Endometrial microvascular endothelial cells (primary cell): ENCODE results near the gene GRSF1. TPM values are rescaled to one million over a fixed set of nuclear protein-coding genes. Genes with fewer than 3 reads are reported as not detected.

Experiments used
- in situ Hi-C: cut with HindIII; loops from 2 replicates; pipeline ENCODE4 v1.10.0; 2017; ENCODE audit warnings: low sequenced_read_pairs, low pct_unique_long_range_greater_than_20kb; ENCODE audit errors: inconsistent ontology term
- total RNA-seq: library from RNA; depleted of rRNA; stranded (reverse); fragments of >200 nt; gene quantifications from one replicate; pipeline ENCODE4 v1.2.3, GENCODE V29; 2015; ENCODE audit errors: inconsistent ontology term

The GRSF1 gene
- total RNA-seq, 1 donor from 2014 or later, result 67.6 TPM

DNA sequence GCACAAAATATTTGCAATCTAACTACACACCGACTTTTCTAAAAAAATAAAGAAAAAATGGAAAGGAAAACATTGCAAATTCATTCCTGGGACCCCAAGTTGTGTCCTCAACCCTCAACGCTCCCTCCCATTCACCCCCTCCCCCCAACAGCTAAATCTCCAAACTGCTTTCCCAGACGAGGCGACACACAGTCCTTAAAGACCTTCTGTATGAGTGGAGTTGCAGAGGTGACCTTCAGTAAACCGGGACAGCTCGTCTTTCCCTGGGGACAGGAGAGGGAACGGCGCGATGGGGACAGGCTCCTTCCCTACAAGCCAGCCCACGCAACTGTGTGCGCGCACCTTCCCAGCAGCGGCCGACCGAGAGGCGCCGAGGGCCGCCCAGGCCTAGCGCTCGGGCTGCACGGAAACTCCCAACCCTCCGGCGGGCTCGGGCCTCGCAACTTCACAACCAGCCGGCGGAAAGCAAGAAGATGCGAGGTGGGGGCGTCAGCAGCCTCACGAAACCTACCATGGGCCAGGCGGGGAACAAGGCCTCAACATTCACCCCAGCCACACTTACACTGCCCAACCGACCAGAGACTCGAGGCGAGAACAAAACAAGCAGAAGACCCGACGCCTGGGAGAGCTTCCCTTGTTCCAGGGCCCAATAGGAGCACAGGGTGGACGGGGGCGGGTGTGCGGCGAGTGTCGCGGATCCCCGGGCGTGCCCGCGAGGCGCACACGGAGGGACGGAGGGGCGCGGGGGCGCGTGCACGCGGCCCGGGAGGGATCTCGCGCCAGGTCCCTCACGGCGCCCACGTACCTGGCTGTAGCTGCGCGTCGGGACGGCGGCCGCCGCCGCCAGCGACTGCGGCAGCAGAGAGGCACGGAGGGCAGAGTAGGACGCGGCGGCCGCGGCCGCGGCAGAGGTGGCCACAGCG is 763 bp downstream of the GRSF1 start:
- in situ Hi-C loops, result no loop called here

DNA sequence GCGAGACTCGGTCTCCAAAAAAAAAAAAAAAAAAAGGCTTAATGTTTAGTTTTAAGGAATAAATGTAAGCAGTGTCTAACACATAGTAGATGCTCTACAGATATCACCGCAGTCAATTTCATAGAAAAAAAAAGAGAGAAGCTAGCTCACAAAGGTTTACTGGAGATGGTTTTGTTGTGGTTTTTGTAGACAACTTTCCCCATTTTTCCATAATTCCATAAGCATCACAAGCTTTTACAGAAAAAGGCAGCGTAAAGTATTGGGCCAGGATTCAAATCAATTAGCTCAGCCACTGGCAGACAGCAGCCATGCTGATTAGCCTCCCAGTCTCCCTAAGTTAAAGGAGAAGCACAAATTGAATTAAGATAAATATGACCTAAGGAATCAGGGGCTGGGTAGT is 1.5 kb downstream of the GRSF1 start:
- in situ Hi-C loops, result no loop called here

DNA sequence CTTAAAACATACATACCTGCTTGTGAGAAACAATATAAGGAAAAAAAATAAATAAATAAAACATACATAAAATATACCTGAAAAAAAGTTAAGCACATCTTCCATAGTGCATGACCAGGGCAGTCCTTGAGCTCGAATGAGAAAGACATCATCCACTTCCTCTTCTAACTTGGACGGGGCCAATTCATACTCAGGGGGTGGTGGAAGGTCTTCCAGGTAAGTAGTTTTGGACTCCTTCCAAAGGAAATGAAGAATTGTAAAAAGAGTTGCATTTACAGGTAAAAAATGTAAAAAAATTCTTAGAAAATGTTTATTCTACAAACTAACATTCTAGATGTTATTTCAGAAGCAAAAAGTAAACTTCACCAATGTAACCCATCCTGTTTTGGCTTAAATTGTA is 3.6 kb downstream of the GRSF1 start:
- in situ Hi-C loops, result no loop called here

DNA sequence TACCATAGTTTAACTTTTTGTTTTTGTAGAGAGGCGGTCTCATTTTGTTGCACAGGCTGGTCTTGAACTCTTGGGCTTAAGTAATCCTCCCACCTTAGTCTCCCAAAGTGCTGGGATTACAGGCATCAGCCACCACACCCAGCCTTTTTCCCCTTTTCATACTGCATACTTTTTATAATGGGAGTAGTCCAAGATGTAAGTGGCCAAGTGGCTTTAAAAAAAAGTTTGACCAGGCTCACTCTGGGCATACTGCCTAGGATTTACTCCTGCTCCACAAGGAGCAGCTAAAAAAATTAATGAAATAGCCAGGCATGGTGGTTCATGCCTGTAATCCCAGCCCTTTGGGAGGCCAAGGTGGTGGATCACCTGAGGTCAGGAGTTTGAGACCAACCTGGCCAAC is 6.0 kb downstream of the GRSF1 start:
- in situ Hi-C loops, result no loop called here

GRCh38 chr4:70831293-70831692 is 8.4 kb downstream of the GRSF1 start:
- in situ Hi-C loops, result no loop called here

DNA sequence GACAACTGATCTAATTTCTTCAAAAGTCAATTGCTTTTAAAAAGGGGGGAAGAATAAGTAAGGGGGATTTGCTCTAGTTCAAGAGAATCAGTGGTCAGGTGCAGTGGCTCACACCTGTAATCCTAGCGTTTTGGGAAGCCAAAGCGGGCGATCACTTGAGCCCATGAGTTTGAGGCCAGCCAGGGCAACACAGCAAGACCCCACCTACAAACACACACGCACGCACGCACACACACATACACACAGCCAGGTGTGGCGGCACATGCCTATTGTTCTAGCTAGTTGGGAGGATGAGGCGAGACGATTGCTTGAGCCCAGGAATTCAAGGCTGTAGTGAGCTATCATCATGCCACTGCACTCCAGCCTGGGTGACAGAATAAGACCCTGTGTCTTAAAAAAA is 9.6 kb downstream of the GRSF1 start:
- in situ Hi-C loops, result no loop called here

DNA sequence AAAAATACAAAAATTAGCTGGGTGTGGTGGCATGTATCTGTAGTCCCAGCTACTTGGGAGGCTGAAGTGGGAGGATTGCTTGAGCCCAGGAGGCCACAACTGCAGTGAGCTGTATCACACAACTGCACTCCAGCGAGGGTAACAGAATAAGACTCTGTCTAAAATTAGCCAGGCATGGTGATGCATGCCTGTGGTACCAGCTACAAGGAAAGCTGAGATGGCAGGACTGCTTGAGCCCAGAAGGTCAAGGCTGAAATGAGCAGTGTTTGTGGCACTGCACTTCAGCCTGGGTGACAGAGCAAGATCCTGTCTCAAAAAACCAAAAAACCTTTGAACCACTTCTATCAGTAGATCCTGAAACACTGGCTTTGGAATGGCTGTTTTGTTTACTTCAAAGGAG is 10.2 kb downstream of the GRSF1 start:
- in situ Hi-C loops, result no loop called here

- in situ Hi-C loops, result no loop called here
Observed at GRCh38 chr4:70829015-70829414, 10.7 kb downstream of the GRSF1 start.

DNA sequence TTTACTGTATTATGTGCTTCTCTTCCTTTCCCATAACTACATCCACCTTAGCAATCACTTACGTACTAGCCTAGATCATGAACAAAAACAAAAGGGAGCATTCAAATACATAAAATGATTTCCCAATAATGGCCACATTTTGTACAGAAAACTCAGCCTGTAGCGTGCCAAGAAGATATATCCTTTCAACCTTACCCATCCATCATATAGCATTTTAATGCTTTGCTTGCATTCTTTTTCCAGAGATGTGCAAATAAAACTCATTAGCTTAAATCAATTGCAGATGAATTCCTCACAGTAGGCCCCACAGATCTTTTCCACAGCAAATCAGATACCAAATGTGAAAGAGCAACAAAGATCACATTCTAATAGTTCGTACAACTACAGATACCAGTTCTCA is 20.8 kb downstream of the GRSF1 start:
- in situ Hi-C loops, result no loop called here

DNA sequence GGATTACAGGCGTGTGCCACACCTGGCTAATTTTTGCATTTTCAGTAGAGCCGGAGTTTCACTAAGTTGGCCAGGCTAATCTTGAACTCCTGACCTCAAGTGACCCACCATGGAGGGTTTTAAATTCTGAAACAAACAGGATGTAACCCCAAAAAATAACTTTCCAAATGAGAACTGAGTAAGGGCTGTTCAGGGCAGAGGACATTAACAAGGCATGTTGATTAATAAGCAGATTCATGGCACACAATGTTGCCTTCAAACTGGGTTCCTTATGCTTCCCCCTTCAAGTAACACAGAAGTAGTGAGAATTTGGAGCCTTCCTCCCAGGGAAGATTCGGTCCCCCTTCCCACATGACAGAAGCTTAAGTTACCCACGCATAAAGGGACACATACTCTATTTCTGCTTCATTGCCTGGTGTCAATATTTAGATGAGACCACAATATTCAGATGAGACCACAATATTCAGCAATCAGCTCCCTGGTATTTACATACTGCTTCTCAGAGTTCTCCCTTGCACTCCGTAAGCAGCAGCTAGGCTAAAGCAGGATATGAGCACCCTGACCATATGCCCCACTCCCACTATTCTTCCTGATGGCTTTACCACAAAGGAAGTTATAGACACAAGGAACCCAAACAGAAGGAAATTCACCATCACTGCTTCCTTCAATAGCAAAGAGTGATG is 21.4 kb downstream of the GRSF1 start:
- in situ Hi-C loops, result no loop called here

- in situ Hi-C loops, result no loop called here
Observed at GRCh38 chr4:70816894-70817293, 22.8 kb downstream of the GRSF1 start.

- in situ Hi-C loops, result no loop called here
Observed at GRCh38 chr4:70815370-70815769, 24.3 kb downstream of the GRSF1 start.

GRCh38 chr4:70808151-70808550 is 31.5 kb downstream of the GRSF1 start:
- in situ Hi-C loops, result no loop called here

GRCh38 chr4:70802928-70803580 is 36.6 kb downstream of the GRSF1 start:
- in situ Hi-C loops, result no loop called here

- in situ Hi-C loops, result no loop called here
Observed at GRCh38 chr4:70801265-70801809, 38.4 kb downstream of the GRSF1 start.

GRCh38 chr4:70793626-70794025 is 46.1 kb downstream of the GRSF1 start:
- in situ Hi-C loops, result no loop called here

DNA sequence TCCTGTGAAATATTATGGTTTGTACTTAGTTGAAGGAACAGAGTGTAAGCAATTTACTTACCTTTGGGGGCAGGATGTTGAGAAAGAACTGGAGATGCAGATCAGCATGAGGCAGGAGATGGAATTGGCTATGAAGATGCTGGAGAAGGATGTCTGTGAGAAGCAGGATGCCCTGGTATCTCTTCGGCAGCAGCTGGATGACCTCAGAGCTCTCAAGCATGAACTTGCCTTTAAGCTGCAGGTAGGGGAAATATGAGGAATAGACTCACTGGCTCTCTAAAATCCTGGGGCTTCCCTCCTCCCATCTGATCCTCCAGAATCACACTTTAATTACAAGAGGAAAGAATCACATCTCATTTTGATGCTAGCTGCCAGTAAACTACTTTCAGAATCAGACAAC is 51.0 kb downstream of the GRSF1 start:
- in situ Hi-C loops, result no loop called here

DNA sequence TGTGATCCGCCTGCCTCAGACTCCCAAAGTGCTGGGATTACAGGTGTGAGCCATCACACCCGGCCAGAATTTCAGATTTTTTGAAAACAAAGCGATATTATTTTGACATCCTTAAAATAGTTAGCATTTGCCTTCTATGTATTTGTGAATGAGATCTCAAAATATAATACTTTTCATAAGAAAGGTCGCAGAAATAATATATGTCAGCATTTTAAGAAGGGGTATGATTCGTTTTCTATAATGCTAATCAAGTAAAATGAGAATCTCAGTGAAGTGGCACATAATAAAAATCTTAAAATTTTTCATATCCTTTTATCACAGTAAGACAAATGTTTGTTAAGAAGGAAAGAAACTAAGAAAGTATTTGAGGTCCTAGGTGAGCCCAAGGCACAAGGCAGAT is 52.2 kb downstream of the GRSF1 start:
- in situ Hi-C loops, result no loop called here

DNA sequence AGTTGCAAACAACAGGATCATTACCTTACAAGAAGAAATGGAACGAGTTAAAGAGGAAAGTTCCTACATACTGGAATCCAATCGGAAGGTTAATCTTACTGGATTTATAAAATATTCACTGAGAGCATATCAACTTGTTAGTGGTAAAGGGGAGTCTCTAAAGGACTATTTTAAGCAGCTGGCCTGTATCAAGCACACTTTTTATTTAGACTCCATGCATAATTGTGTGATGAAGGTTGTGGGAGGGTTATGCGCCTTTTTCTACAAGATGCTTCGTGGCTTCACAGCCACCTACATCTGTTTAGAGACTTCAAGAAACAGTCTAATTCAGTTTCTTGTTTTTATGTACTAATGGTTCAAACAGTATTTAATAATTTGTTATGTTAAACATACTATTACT is 56.6 kb downstream of the GRSF1 start:
- in situ Hi-C loops, result no loop called here
